GM12878 (cell line): ENCODE measurements around the gene BSND.

Experiments
- CTCF ChIP-seq, 3 experiments: IDR thresholded peaks in 2 of 3; conservative IDR thresholded peaks in 1 of 3; 2 replicates each; pipeline ENCODE4 v1.5.1; 2011; ENCODE audit warnings: low read depth in 3 of 3, low read length in 3 of 3, mild to moderate bottlenecking in 3 of 3, control low read depth in 2 of 3, moderate library complexity in 2 of 3, inconsistent platforms in 1 of 3, mixed read lengths in 1 of 3; ENCODE audit not compliant: control insufficient read depth in 2 of 3, insufficient read depth in 1 of 3; ENCODE audit errors: extremely low read depth in 1 of 3
- HCFC1 ChIP-seq: fragments of 150-350 bp; IDR thresholded peaks from 2 replicates; pipeline ENCODE4 v1.6.1; 2014; ENCODE audit warnings: low read length
- NBN ChIP-seq: fragments of 450-650 bp; IDR thresholded peaks from 2 replicates; pipeline ENCODE4 v1.6.1; 2016
- PML ChIP-seq: IDR thresholded peaks from 2 replicates; pipeline ENCODE4 v1.6.1; 2012; ENCODE audit warnings: low read length, inconsistent platforms
- RFX5 ChIP-seq: IDR thresholded peaks from 2 replicates; pipeline ENCODE4 v1.6.1; 2011; ENCODE audit warnings: low read depth, low read length, improper control_type of control experiment
- ZSCAN29 ChIP-seq: fragments of 450-650 bp; IDR thresholded peaks from 2 replicates; pipeline ENCODE4 v1.6.1; 2017; ENCODE audit warnings: mild to moderate bottlenecking, moderate library complexity

GRCh38 chr1:54981466-54981865 lies 17.3 kb upstream of the BSND start:
- no peak for TF ChIP-seq ZSCAN29
- no peak for TF ChIP-seq CTCF (IDR thresholded peaks at IDR 0.05 in 2 of 3, conservative IDR thresholded peaks at IDR 0.05 in 1 of 3; ENCODE audit: control insufficient read depth in 2 of 3, extremely low read depth in 1 of 3, insufficient read depth in 1 of 3, low read depth in 3 of 3, low read length in 3 of 3)
- TF ChIP-seq HCFC1 = no peak
- no peak for TF ChIP-seq PML
- TF ChIP-seq NBN = no peak
- no peak for TF ChIP-seq RFX5
